ENCODE data around the gene C6orf163.

Gene C6orf163

DNA sequence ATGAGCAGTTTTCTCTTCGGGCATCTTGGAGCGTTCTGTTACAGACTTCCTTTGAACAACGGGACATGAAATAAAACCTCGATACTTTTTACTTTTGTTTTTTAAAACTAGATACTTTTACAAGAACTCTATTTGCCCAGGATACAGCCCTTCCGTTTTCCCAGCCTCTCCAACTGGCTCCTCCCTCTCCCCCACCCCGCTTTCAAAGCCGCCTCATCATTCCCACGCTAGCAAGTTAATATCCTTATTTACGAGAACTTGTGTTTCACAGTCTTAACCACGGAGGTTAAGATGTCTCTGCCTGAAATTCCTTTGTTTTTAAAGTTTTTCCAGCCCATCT is 62.9 kb downstream of the C6orf163 start:
- peak overlapping the region; percentile 60 for H3K4me3 ChIP-seq (replicated peaks; ENCODE audit: low read depth, low read length)
- TF ChIP-seq, protein P1, sequence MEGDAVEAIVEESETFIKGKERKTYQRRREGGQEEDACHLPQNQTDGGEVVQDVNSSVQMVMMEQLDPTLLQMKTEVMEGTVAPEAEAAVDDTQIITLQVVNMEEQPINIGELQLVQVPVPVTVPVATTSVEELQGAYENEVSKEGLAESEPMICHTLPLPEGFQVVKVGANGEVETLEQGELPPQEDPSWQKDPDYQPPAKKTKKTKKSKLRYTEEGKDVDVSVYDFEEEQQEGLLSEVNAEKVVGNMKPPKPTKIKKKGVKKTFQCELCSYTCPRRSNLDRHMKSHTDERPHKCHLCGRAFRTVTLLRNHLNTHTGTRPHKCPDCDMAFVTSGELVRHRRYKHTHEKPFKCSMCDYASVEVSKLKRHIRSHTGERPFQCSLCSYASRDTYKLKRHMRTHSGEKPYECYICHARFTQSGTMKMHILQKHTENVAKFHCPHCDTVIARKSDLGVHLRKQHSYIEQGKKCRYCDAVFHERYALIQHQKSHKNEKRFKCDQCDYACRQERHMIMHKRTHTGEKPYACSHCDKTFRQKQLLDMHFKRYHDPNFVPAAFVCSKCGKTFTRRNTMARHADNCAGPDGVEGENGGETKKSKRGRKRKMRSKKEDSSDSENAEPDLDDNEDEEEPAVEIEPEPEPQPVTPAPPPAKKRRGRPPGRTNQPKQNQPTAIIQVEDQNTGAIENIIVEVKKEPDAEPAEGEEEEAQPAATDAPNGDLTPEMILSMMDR (IDR thresholded peaks at IDR 0.05; ENCODE audit: low read depth, low read length, missing control alignments): no peak
- DNase-seq (ENCODE audit: extremely low read depth, low read depth): no peak

GRCh38 chr6:87407901-87408720 is 63.5 kb downstream of the C6orf163 start, which contains the start of gene CFAP206:
Gene CFAP206 (plus strand): TSS chr6:87407972. CDS start chr6:87409840, 1,868 bp downstream.
- peak within 1 kb of the TSS; percentile 60 for H3K4me3 ChIP-seq (replicated peaks; ENCODE audit: low read depth, low read length)
- TF ChIP-seq, protein P1 (IDR thresholded peaks at IDR 0.05; ENCODE audit: low read depth, low read length, missing control alignments): peak; percentile 14
- DNase-seq (ENCODE audit: extremely low read depth, low read depth): peak; percentile 42

DNA sequence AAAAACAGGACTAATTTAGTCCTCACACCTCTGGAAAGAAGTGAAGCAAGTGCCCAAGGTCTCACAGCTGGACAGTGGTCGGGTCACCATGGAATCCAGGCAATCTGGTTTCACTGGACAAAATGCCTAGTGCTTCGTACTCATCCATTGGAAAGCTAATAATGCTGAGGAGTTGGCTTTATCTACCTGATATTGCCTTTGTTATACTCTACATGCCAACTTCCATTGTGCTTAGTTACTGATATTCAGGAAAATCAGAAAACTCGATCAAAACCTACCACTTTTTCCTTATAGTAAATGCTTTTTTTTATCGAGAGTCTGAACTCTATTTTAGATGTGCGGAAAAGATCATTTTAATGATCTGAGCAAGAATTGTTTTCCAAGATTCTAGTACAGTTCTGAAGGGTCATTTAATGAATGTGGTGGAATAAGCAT is 64.1 kb downstream of the C6orf163 start:
- TF ChIP-seq, protein P1 (IDR thresholded peaks at IDR 0.05; ENCODE audit: low read depth, low read length, missing control alignments): no peak
- no peak for DNase-seq (ENCODE audit: extremely low read depth, low read depth)

More for the DNA sequence above, 64.1 kb downstream of the C6orf163 start:
- peak overlapping the region; percentile 60 for H3K4me3 ChIP-seq (replicated peaks; ENCODE audit: low read depth, low read length)
